AG09309 (cell line): ENCODE results near the gene FLOT2.
"Not testable (repeated sequence)": the region's sequence is repeated elsewhere in the genome, so short reads cannot be mapped to it uniquely, and the experiment has no call there.

ENCODE experiments used
- DNase-seq: peaks from one replicate; pipeline ENCODE4 v3.0.0-alpha.2; 2010; ENCODE audit warnings: low read depth
- H3K4me3 ChIP-seq: 2 replicates; pipeline ENCODE4 v1.5.1; 2011; ENCODE audit warnings: mild to moderate bottlenecking, low read depth, low read length, moderate library complexity; ENCODE audit not compliant: control insufficient read depth
- CTCF ChIP-seq: IDR thresholded peaks from 2 replicates; pipeline ENCODE4 v1.5.1; 2011; ENCODE audit warnings: mild to moderate bottlenecking, low read depth, low read length, inconsistent platforms; ENCODE audit not compliant: insufficient read depth, control insufficient read depth; ENCODE audit errors: missing control alignments

The FLOT2 gene

GRCh38 chr17:28855336-28855679, 42.2 kb downstream of the FLOT2 start:
- DNase-seq: no peak
- peak overlapping the region; percentile 64 for H3K4me3 ChIP-seq
- TF ChIP-seq CTCF: no peak

- TF ChIP-seq CTCF: peak; percentile 19
- DNase-seq: peak; percentile 51
- H3K4me3 ChIP-seq: peak within 1 kb of the TSS; percentile 64
Measured at GRCh38 chr17:28854457-28855335, 42.8 kb downstream of the FLOT2 start, which contains the start of gene ERAL1. TSS of gene ERAL1 (plus strand) at chr17:28855016. CDS start at chr17:28855035, 19 bp downstream.

- no peak overlapping the region for H3K4me3 ChIP-seq
- no peak for DNase-seq
- TF ChIP-seq CTCF: no peak
Measured at GRCh38 chr17:28853295-28853694, 44.2 kb downstream of the FLOT2 start.

GRCh38 chr17:28849281-28849680, 48.3 kb downstream of the FLOT2 start:
- no peak for DNase-seq
- TF ChIP-seq CTCF: peak; percentile 15
- H3K4me3 ChIP-seq: no peak overlapping the region

- not testable (repeated sequence) for H3K4me3 ChIP-seq, DNase-seq
- peak; percentile 37 for TF ChIP-seq CTCF
Measured at GRCh38 chr17:28848667-28849066, 48.9 kb downstream of the FLOT2 start.

- DNase-seq, H3K4me3 ChIP-seq: not testable (repeated sequence)
Measured at GRCh38 chr17:28846699-28847098, 50.8 kb downstream of the FLOT2 start.

GRCh38 chr17:28846231-28846630, 51.3 kb downstream of the FLOT2 start:
- DNase-seq: no peak
- TF ChIP-seq CTCF: no peak
- H3K4me3 ChIP-seq: no peak overlapping the region
